PC-3 (cell line): ENCODE measurements around the gene SPDYE3. TPM values are rescaled to one million over a fixed set of nuclear protein-coding genes. Genes with fewer than 3 reads are reported as not detected.
A peak's percentile ranks its signal among the peaks of the same experiment; 100 is the strongest.
"Not testable (repeated sequence)": the region's sequence is repeated elsewhere in the genome, so short reads cannot be mapped to it uniquely, and the experiment has no call there.

Source experiments
- ATAC-seq: fragments of 200-7000 bp; cut with Tn5 transposase; 2 replicates; pipeline ENCODE4 v1.9.1; 2020; ENCODE audit warnings: mild to moderate bottlenecking, moderate library complexity
- BruUV-seq: library from RNA; stranded (reverse); fragments of 400-500 nt; replicated peaks from 2 replicates; lab custom pipeline; 2021; lab: Mats Ljungman, UMichigan
- CTCF ChIA-PET: fragments of 300-600 bp; sonication (Branson Sonifier 250); formaldehyde crosslinking; loops from one replicate; lab custom pipeline; 2022; ENCODE audit warnings: antibody characterized with exemption; lab: Charles Lee
- POLR2A ChIA-PET: fragments of 300-600 bp; sonication (Branson Sonifier 250); formaldehyde crosslinking; loops from one replicate; lab custom pipeline; 2022; ENCODE audit warnings: antibody characterized with exemption; ENCODE audit not compliant: unreplicated experiment; lab: Charles Lee
- DNase-seq: peaks from one replicate; pipeline ENCODE4 v3.0.0-alpha.2; 2015
- H2AFZ ChIP-seq: fragments of 300-600 bp; sonication (generic); 2 replicates; pipeline ENCODE4 v1.6.0; 2016; ENCODE audit warnings: antibody characterized with exemption, low read length
- H3F3A ChIP-seq: fragments of 300-600 bp; sonication (generic); one replicate; pipeline ENCODE4 v1.6.0; 2017; ENCODE audit warnings: antibody characterized with exemption, low read length, control low read depth, mild to moderate bottlenecking; ENCODE audit not compliant: unreplicated experiment
- H3K27ac ChIP-seq: fragments of 300-600 bp; sonication (generic); 2 replicates; pipeline ENCODE4 v1.5.1; 2016; ENCODE audit warnings: mild to moderate bottlenecking, low read length
- H3K27me3 ChIP-seq: fragments of 300-600 bp; sonication (generic); 2 replicates; pipeline ENCODE4 v1.6.1; 2016; ENCODE audit warnings: low read length, mixed read lengths
- H3K36me3 ChIP-seq: fragments of 300-600 bp; sonication (generic); 2 replicates; pipeline ENCODE4 v1.6.1; 2016; ENCODE audit warnings: low read depth, mixed run types, low read length, mixed read lengths
- H3K4me1 ChIP-seq: fragments of 300-600 bp; sonication (generic); 2 replicates; pipeline ENCODE4 v1.5.1; 2016; ENCODE audit warnings: low read length; ENCODE audit not compliant: insufficient read depth
- H3K4me2 ChIP-seq: fragments of 300-600 bp; sonication (generic); 2 replicates; pipeline ENCODE4 v1.6.0; 2016; ENCODE audit warnings: low read length
- H3K4me3 ChIP-seq: fragments of 300-600 bp; sonication (generic); 2 replicates; pipeline ENCODE4 v1.5.1; 2016; ENCODE audit warnings: mild to moderate bottlenecking, low read length, mixed read lengths
- H3K79me2 ChIP-seq: fragments of 300-600 bp; sonication (generic); 2 replicates; pipeline ENCODE4 v1.6.1; 2017; ENCODE audit warnings: low read length, mixed read lengths
- H3K9ac ChIP-seq: fragments of 300-600 bp; sonication (generic); 2 replicates; pipeline ENCODE4 v1.6.0; 2016; ENCODE audit warnings: mild to moderate bottlenecking, low read length
- H3K9me2 ChIP-seq: fragments of 300-600 bp; sonication (generic); replicated peaks from 2 replicates; pipeline ENCODE4 v1.6.1; 2016; ENCODE audit warnings: mixed run types, low read length, mixed read lengths
- H3K9me3 ChIP-seq: fragments of 300-600 bp; sonication (generic); 2 replicates; pipeline ENCODE4 v1.6.1; 2016; ENCODE audit warnings: low read length, mixed read lengths
- H4K20me1 ChIP-seq: fragments of 300-600 bp; sonication (generic); 2 replicates; pipeline ENCODE4 v1.6.1; 2016; ENCODE audit warnings: low read length, mixed read lengths
- intact Hi-C: fragments of 100-400 bp; cut with micrococcal nuclease; formaldehyde crosslinking; loops from 2 replicates; pipeline ENCODE4 v1.9.0; 2023
- total RNA-seq: library from RNA; depleted of rRNA; stranded (reverse); fragments of >200 nt; gene quantifications from 2 replicates; pipeline ENCODE4 v1.2.3, GENCODE V29; 2014

Gene SPDYE3
- total RNA-seq, 1 experiment from 2014 or later, result not detected

- H3K36me3 ChIP-seq, H2AFZ ChIP-seq, H3K9me2 ChIP-seq, CTCF ChIA-PET, H3K9ac ChIP-seq, H3K9me3 ChIP-seq, H3K27me3 ChIP-seq, POLR2A ChIA-PET, H3K4me2 ChIP-seq, BruUV-seq, DNase-seq, H4K20me1 ChIP-seq, H3K27ac ChIP-seq, intact Hi-C loops, H3K4me3 ChIP-seq, H3K4me1 ChIP-seq, H3F3A ChIP-seq, ATAC-seq, H3K79me2 ChIP-seq: not testable (repeated sequence)
Observed at GRCh38 chr7:100321648-100322047, 14.1 kb downstream of the SPDYE3 start.

- H3F3A ChIP-seq, DNase-seq, CTCF ChIA-PET, H3K9ac ChIP-seq, H3K36me3 ChIP-seq, H3K79me2 ChIP-seq, H3K4me3 ChIP-seq, H3K9me3 ChIP-seq, BruUV-seq, H2AFZ ChIP-seq, ATAC-seq, H3K27me3 ChIP-seq, intact Hi-C loops, H3K4me1 ChIP-seq, H3K9me2 ChIP-seq, H3K27ac ChIP-seq, H3K4me2 ChIP-seq, H4K20me1 ChIP-seq, POLR2A ChIA-PET: not testable (repeated sequence)
Observed at GRCh38 chr7:100324194-100324593, 16.7 kb downstream of the SPDYE3 start.

GRCh38 chr7:100325671-100326070, 18.2 kb downstream of the SPDYE3 start:
- H3K9me2 ChIP-seq, BruUV-seq, DNase-seq, intact Hi-C loops, H3K27ac ChIP-seq, H3K9me3 ChIP-seq, H3K9ac ChIP-seq, ATAC-seq, H3K27me3 ChIP-seq, H3K36me3 ChIP-seq, H4K20me1 ChIP-seq, H3K79me2 ChIP-seq, H3K4me1 ChIP-seq, CTCF ChIA-PET, H3K4me2 ChIP-seq, H3F3A ChIP-seq, POLR2A ChIA-PET, H2AFZ ChIP-seq, H3K4me3 ChIP-seq: not testable (repeated sequence)

GRCh38 chr7:100326914-100327313, 19.4 kb downstream of the SPDYE3 start:
- H3K9me3 ChIP-seq, ATAC-seq, H2AFZ ChIP-seq, BruUV-seq, H3K4me1 ChIP-seq, H3K9ac ChIP-seq, H3K36me3 ChIP-seq, H3K4me3 ChIP-seq, H3K27me3 ChIP-seq, H3F3A ChIP-seq, intact Hi-C loops, H3K9me2 ChIP-seq, DNase-seq, H3K27ac ChIP-seq, H3K79me2 ChIP-seq, CTCF ChIA-PET, H4K20me1 ChIP-seq, H3K4me2 ChIP-seq, POLR2A ChIA-PET: not testable (repeated sequence)

GRCh38 chr7:100335566-100336466, 28.3 kb downstream of the SPDYE3 start:
- CTCF ChIA-PET, H3F3A ChIP-seq, H3K4me1 ChIP-seq, H3K36me3 ChIP-seq, BruUV-seq, H3K9me2 ChIP-seq, H4K20me1 ChIP-seq, intact Hi-C loops, H3K9me3 ChIP-seq, H3K27me3 ChIP-seq: not testable (repeated sequence)
- H3K9ac ChIP-seq, result peak overlapping the region; percentile 88
- peak overlapping the region; percentile 77 for H3K4me3 ChIP-seq
- peak; percentile 89 for DNase-seq
- ATAC-seq, result peak; percentile 90
- POLR2A ChIA-PET, result interaction anchor here (0.6 kb wide), 2 partner anchors 8 to 184 kb away, joined by 3 to 4 read pairs; no protein-coding TSS in a partner anchor
- peak overlapping the region; percentile 74 for H3K4me2 ChIP-seq
- H2AFZ ChIP-seq, result peak overlapping the region; percentile 53; the same call in 1 of the 2 replicates
- H3K27ac ChIP-seq, result peak overlapping the region; percentile 78
- peaks cover 24% of the 10 kb centered on the region for H3K79me2 ChIP-seq

GRCh38 chr7:100338083-100338696, 30.7 kb downstream of the SPDYE3 start:
- CTCF ChIA-PET, H3K9me3 ChIP-seq, H3K9ac ChIP-seq, H3K27me3 ChIP-seq, POLR2A ChIA-PET, H2AFZ ChIP-seq, H3K4me3 ChIP-seq, H3K27ac ChIP-seq, H3F3A ChIP-seq, H3K9me2 ChIP-seq, intact Hi-C loops, ATAC-seq: not testable (repeated sequence)
- Histone ChIP-seq H4K20me1 (peaks cover 11% of the 10 kb centered on the region; the same call in 1 of the 2 replicates), H3K4me2 (peak overlapping the region; percentile 26; the same call in 1 of the 2 replicates), H3K36me3 (peaks cover 11% of the 10 kb centered on the region), H3K79me2 (peaks cover 37% of the 10 kb centered on the region), H3K4me1 (peaks cover 12% of the 10 kb centered on the region; the same call in 1 of the 2 replicates)
- DNase-seq, result peak; percentile 26
- BruUV-seq, result TSS peak; percentile 27
